Activated CD4-positive, alpha-beta T cell treated with anti-CD3 and anti-CD28 coated beads, Interleukin-10, Interleukin-2, amounts not matched to agents 100 ng/mL and 50 ng/mL, durations not matched to agents 16 hours and 8 hours (primary cell): ENCODE data around the gene PTPRK.

ENCODE experiments used
- DNase-seq: peaks from one replicate; pipeline ENCODE4 v3.0.0-alpha.2; 2020

The PTPRK gene

DNA sequence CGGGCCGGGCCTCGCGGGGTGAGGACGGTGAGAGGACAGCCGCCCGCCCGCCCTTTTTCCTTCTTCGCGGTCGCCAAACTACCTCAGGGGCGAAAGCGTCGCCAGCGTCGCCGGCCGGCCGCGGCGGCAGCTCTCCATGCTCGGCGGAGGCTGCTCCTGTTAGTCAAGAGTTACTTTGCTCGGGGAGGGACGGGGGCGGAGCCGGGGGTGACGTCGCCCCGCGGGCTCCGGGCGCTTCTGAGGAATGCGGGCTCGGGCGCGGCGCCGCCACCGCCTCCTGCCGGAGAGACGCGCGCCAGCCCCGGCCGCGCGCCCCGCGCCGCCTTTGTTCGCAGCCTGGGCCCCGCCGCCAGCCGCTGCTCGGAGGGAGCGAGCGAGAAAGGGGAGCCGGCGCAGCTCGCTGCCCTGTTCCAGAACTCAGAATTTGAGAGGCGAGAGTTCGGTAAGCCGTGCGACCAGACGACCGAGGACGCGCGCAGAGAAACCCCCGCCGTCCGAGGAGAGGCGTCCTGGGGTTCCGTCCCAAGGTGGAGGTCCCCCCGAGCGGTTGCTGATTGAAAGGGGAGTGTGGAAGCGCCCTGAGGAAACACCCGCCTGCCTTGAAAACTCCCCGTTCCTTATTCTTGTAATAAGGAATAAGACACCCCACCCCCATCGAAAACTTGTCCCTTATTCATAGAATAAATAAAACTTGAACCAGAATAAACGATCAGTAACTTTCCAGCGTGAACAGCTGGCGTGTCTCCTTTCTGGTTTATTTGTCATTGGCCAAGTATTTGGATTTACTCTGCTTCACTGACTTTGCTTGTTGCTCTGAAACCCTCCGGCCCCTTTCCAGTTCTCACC, at the start of gene PTPRK:
TSS of gene PTPRK (minus strand) at position 164 of the 846 bp plus-strand sequence. CDS start 241 bp downstream, outside the sequence.
- DNase-seq, result peak; percentile 91

DNA sequence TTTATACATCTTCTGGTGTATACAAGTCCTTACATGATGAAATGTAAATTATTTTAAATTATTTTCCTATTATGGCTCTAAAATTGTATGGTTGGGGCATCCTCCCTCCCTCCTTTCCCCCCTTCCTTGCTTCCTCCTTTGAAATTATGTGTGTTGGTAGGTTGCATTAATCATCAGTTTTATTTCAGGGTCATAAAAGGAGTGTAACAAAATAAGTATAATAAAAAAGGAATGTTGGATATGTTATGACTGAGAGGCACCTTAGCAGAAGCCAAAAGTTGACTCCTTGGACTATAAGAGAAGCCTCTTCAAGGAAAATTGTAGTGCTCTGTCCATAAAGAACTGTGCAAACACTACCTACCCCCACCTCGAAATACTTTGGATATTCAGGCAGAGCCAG, 46.6 kb upstream of the PTPRK start:
- no peak for DNase-seq

DNA sequence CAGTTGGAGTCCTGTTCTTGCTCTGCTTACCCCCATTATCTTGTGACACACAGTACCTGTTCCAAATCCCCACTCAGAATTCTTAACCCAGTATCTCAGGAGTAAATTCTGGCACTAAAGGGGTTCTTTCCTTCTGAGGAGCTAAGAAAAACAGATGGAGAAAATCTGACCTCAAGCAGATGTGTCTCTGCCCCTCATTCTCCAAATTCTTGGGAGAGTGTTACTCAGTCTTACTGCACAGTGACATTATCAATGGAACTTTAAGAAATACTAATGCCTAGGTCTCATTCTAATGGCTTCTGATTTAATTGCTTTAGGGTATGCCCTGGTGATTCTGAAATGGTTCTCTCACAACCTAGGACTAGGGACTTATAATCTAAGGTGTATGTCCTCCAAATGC, 40.6 kb upstream of the PTPRK start:
- DNase-seq, result no peak

DNA sequence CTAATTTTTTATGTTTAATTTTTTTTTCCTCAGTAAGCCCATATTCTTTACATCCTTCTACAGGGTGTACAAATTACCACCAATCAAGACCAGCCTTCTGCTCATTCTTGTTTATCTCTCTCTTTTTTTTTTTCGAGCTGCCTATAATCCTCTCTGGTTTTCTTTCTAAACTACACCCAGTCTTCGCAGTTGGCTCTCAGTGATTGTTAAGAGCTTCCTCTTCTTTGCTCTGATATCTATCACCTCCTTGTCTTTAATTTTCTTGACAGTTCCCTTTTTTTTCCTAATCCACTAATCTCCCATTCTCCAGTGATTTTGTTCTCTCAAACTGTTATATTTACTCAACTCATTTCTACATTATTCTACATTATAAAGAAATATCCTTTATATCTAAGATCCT, 38.5 kb upstream of the PTPRK start:
- DNase-seq, result no peak

DNA sequence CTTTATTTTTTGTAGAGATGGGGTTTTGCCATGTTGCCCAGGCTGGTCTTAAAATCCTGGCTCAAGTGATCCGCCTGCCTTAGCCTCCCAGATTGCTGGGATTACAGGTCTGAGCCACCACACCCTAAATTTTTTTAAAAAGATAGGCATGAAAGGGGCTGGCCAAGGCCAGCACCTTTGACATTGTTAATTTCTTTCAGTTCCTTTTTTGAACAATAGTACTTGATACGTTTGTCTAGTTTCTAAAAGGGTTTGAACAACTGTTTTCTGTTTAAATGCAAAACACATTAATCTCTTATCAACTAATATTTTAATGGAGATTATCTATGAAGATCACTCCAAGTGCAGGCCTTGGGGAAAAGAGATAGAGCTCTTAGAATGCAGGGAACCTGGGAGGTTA, 37.6 kb upstream of the PTPRK start:
- DNase-seq, result no peak

DNA sequence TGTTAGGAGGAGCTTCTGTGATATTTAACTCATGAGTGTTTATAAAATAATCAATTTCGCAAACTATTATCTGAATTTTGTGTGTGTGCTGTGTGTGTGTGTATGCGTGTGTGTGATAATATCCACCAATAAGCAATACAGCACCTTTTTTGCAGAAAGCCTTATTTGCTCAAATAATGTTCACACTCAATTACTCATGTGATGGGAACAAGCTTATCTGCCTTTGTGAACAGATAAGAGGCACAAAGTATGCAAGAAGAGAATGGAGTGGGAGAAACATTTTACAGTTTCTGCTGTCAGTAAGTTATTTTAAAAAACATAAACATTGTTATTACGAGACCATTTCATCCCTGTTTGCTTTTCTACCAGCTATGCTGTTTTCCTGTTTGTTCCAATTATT, 36.7 kb upstream of the PTPRK start:
- no peak for DNase-seq

DNA sequence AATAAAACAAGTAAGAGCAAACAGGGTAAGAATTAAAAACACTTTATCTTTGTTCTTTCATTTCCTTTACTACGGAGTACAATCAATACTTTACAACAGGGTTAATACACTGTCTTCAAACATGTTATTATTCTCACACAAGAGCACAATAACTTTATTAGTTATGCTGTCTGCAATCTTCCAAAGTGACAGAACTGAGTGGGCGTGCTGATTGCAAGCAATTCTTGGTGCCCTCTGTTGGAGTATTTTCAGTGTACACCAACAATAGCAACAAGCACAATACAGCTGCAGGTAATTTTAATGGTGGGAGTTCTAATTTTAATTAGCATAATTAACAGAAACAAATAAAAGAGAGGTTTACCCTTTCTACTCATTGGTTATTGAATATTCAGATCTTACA, 33.9 kb upstream of the PTPRK start:
- DNase-seq, result no peak

DNA sequence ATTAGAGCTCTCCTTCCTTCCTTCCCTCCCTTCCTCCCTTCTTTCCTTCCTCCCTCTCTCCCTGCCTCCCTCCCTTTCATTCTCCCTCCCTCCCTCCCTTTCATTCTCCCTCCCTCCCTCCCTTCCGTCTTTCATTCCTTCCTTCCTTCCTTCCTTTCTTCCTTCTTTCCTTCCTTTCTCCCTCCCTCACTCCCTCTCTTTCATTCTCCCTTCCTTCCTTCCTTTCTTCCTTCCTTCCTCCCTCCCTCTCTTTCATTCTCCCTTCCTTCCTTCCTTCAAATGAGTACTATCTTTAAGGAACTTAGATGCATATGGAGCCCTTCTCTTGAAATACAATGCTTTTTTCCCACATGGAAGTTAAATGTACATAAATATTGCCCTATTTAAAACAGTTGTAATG, 20.9 kb upstream of the PTPRK start:
- DNase-seq, result no peak

DNA sequence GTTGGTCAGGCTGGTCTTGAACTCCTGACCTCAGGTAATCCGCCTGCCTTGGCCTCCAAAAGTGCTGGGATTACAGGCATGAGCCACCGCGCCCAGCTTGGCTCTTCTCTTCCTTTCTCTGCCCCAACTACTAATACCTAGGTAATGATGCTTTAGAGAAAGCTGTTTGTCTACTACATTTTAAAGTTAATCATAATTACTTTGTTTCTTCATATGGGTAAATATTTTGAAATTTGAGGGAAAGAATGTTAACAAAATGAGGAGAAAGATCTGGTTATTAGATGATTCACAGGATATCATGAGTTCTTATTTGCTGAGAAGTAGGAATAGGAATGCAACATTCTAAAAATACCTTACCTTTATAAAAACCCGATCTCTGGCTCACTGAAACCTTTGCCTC, 18.4 kb upstream of the PTPRK start:
- DNase-seq, result no peak

DNA sequence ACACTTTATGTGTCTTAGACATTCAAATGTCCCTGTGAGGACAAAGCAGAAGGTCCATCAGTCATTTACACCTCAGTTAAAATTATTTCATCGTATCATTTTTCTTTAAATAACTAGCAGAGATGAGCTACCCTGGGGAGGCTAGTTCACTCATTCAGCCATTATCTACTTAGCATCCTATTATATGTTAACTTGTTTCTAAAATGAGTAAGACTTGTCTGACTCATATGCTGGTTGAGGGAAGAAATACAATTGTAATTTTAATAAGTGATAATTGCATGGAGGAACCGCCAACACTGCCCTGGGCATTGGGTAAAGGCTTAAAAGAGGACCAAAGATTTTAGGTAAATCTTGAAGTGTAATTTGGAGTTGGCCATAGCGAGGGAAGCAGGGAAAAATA, 12.4 kb upstream of the PTPRK start:
- no peak for DNase-seq

DNA sequence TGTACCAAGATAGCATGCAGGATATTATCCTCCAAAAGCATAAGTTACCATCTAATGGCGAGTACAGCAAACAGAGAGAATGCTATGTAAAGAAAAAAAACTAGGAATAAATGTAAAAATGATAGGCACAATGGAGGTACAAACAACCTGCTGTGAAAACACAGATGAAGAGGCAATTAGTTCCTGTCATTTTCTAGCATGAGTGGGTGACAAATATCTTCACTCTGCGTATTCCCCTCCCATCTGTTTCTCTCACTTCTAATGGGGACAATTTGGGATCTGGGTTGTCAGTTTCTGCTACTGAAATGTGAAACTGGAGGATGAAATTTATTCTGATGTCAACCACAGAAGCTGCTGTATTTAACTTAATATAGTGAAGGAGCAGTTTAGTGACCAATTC, 11.7 kb upstream of the PTPRK start:
- DNase-seq, result no peak

DNA sequence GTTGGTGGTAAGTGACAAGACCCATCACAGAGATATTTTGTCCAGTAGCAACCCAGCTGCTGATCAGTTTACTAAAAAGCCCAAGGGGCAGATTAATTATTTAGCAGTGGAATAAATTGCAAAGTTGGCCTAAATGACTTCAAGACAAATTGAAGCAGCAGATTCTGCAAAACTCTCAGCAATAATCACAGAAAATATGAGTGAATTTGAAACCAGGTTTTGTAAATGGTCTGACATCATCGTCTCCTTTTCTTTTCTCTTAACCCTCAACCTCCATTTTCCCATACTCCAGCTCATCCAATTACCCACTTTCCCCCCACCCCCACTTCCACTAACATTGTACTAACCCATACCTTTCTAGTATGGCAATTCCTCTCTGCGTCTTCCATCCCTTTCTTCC, 11.3 kb upstream of the PTPRK start:
- peak; percentile 38 for DNase-seq

DNA sequence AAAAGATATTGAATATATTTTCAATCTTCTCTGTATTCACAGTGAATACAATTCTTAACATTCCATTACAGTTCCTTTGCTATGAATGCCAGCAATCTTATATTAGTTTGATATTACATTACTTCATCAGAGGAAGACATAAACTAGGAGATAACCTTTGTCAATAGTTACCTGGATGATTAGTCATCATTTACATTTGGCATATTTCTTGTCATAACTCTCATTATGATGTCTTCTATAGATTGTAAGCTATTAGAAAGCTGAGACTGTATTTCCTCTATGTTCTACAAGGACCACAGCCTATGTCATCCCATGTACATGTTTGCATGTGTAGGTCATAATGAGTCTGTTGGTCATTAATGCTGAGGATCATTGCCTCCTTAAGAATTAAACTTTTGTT, 7.8 kb upstream of the PTPRK start:
- DNase-seq, result no peak

DNA sequence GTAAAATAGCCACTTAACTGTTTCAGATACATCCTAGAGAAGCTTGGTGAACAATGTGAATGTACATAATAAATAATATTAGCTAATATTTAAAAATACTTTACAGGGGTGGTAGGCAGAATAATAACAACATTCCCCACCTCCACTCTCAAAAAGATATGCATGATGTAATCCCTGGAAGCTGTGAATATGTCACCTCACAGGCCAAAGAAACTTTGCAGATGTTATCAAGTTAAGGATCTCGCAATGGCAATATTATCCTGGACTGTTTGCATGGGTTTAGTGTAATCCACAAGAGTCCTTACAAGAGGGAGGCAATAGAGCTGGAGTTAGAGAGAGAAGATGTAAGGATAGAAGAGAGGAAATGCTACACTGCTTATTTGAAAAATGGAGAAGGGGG, 7.0 kb upstream of the PTPRK start:
- no peak for DNase-seq

DNA sequence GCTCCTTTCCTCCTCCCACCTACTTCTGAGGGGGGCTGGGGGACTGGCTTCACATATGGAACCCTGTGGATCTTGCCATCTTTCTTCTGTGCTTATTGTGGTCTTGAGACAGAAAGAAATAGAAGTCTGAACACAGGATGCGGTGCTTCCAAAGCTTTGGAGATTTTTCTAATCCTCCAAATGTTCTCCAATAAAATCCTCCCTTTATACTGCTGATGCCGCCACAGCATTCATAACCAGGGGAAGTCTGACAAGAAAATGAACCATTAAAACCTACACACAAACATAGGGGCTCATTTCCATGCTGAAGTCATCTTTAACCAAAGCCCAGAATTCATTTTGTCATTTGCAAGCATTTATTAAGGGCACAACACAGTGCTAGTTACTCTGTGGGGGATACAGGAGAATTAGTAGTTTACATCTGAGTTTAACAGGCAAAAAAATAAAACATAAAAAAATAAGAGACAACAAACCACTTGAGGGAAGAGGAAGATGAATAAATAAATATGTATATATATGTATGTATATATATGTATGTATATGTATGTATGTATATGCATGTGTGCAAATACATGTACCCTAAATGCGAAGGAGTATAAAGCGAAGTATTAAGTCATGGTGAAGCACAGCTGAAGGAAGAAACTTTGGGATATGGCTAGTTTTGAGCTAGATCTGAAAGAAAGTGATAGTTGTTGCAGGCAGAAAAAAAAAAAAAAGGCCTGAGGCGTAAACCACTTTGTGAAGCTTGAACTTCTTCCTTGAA, 5.9 kb upstream of the PTPRK start:
- DNase-seq, result no peak

DNA sequence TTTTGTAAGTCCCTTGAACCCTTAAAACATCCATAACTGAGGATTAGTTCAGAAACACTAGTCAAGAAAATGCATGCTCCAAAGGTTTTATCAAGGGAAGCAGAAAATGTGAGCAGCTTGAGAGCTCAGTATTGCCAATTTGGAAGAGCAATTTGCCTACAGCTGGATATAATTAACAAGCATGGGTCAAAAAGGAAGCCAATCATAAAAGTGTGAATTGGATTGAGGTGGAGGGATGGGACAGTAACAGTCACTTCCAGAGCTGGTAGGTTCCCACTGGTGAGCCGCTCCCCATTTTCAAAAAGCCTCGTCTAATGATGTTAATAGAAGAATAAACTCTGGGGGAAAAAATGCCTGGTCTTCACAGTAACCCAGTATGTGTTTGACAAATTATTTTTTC, 5.0 kb upstream of the PTPRK start:
- no peak for DNase-seq

DNA sequence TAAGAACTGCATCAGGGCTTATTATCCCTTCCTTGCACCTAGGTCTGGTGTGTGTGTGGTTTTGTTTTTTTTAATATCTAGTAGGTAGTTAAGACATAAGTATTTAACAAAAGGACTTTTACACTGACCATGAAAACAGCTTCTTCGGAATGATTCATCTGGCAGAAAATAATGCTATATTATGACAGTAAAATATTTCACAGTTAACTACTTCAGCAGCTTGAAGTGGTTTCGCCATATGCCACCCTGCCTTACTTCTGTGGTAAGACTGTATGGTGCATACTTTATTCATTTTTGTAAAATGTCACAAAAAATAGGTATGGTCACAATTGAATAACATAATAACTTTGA, 858 bp upstream of the PTPRK start:
- DNase-seq, result no peak

DNA sequence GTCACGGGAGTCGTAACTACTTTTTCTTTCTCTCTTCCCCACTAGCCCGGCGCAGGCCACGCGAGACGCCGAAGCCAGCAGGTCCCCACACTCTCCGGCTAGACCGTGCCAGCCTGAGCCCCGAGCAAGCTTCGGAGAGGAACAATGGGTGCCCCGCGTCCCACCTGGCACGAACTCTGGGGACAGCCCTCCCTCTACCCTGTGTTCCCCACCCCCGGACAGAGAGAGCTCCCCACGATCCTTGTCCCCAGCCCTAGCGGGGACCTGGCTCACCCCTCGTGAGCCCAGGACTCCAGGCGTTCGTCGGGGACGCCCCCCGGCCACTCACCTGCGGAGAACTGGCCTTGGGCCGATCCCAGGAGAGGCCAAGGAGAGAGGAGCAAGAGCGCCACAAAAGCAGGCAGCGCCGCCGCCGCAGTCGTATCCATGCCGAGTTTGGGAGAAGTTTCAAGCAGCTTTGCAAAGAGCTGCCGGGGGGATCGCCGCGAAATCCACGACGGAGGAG, 416 bp downstream of the PTPRK start:
- peak; percentile 26 for DNase-seq

DNA sequence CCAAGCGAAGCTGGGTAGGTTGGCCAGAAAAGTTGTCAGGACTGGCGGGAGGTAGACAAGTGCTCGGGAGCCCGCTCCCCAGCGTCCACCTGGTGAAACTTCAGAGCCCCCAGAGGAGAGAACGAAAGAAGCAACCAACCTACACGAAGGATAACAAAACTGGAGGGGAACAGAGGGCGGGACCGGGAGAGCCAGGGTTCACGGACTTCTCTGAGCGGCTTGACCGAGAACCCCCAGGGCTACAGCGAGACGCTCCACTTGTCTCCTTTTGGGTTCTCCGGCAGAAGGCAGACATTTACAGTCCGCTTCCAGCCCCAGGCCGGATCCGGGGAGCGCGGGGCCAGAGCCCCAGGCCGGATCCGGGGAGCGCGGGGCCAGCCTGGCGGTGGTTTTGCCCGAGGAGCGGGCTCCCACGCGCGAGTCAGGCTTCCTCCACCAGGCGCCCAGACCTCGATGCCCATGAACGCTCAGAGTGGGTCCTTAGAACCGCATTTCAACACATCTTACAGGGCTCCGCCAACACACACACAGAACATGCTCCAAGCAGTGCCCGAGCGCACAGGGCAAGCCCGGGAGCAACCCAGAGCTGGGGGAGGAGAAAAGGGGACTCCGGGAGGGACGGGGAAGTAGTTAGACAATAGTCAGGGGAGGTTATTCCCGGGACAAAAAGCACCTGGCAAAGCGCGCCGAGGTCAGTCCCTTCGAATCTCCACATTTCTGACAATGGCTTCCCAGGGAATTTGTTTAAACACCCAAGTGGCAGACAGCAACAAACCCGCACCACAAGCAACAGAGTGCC, 1.1 kb downstream of the PTPRK start:
- peak; percentile 34 for DNase-seq

DNA sequence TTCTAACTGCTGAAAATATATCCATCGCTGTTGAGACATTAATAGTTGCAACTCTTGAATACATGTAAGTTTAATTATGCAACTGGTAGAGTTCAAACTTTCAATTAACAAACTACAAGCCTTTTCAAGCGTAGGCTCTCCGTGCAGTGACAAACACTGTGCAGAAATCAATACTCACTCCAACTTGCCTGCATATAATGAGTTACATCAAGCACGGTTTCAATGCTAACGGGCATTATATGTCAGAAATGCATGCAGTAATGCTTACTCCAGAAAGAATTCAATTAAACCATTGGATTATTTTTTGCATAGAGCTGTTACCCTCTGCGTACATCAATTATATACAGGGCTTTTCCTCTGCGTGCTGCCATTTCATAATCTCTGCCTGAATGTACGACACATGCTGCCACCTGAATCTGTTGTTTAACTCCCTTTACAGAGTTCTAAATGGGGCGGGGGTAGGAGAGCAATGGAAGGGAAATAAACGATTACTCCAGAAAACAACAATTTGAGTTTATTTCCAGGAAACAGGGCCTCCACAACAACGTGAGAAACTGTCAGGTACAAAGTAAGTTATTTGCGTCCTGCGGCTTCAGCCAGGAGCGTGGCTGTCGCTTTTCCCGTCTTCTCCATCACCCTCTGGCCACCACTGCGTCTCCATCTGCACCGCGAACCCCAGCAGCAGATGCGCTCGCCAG, 1.8 kb downstream of the PTPRK start:
- DNase-seq, result no peak

DNA sequence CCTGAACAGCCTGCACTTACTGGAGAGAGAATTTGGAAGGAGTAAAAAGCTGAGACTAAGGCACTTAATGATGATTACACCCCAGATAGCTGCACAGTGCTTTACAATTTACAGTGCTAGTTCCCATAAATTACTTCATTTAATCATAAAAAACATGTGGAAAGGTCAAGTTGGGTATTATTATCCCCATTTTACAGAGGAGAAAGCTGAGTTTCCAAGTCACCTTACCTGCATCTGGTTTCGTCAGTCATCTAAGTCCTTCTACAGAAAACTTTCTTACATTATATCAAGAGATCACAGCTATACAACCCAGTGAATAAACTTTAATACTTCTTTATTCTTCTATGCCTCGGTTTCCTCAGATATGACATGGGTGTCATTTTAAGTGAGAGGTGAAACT, 3.3 kb downstream of the PTPRK start:
- DNase-seq, result no peak

DNA sequence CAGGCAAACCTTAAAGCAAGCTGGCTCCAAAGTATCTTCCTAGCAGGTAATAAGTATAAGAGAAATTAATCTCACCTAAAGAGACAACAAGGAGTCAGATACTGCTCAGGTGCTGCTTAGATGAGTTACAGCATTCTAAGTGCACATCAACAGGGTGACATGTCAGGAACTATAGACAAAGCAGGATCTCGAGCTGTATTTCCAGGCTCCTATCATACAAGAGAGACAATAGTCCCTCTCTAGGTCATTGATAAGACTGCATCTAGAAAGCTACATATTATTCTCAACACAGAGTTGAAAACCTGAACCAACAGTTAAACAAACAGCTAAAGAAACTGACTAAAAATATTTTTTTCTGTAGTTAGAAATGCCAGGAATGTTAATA, 3.9 kb downstream of the PTPRK start:
- DNase-seq, result no peak
